NOMO-1 treated with dmso at 0.1 percent for 144 hours (cell line): ENCODE measurements around the gene POLR2J.
"Not testable (repeated sequence)": the region's sequence is repeated elsewhere in the genome, so short reads cannot be mapped to it uniquely, and the experiment has no call there.

ENCODE experiments used
- DNase-seq: peaks from one replicate; lab custom pipeline; 2025; ENCODE audit not compliant: unreplicated experiment; lab: John Stamatoyannopoulos, UW

The POLR2J gene

DNA sequence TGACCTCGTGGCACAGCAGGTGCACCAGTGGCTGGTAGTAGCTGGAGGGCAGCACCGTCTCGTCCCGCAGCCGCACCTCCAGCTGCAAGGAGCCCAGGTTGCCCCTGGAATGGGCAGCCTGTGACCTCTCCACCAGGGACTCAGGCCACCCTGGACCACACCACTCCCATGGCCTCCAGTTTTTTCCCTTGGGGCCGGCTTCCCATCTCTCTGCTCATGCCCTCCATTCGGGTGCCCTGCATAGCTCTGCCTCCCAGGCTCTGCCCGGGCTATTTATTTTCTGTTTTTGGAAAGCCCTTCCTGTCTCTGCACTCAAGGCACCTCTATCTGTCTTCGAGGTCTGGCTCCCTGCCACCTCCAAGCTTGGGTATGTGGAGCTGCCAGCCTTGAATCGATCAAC lies 18.1 kb upstream of the POLR2J start:
- not testable (repeated sequence) for DNase-seq

- not testable (repeated sequence) for DNase-seq
These were observed 15.9 kb upstream of the POLR2J start for GRCh38 chr7:102494473-102495149.

GRCh38 chr7:102494026-102494425 lies 15.3 kb upstream of the POLR2J start:
- not testable (repeated sequence) for DNase-seq

DNA sequence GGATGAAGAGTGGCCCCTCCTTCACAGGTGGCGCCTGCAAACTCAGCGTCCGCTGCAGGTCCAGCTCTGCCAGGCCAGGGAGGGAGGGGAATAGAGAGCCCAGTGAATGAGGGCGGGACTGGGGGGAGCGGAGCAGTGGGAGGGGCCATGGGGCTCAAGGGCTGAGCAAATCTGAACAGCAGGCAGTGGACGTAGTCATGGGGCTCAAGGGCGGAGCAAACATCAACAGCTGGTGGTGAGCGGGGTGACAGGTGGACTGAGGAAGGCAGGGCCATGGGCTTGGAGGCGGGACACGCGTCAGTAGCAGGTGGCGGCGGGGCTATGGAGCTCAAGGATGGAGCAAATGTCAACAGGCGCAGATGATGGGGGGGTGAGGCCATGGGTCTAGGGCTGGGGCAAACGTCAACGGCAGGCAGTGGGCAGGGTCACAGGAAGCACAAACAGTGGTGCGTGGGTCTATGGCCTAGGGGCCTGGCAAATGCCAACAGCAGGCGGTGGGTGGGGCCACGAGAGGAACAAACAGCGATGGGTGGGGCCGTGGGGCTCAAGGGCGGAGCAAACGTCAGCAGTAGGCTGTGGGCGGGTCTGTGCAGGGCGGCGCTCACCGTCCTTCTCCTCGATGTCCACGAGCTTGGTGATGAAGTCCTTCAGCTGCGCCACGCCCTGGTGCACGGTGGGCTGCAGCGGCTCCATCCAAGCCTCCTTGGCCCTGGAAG lies 14.7 kb upstream of the POLR2J start:
- not testable (repeated sequence) for DNase-seq

GRCh38 chr7:102490529-102491075 lies 11.9 kb upstream of the POLR2J start:
- not testable (repeated sequence) for DNase-seq

DNA sequence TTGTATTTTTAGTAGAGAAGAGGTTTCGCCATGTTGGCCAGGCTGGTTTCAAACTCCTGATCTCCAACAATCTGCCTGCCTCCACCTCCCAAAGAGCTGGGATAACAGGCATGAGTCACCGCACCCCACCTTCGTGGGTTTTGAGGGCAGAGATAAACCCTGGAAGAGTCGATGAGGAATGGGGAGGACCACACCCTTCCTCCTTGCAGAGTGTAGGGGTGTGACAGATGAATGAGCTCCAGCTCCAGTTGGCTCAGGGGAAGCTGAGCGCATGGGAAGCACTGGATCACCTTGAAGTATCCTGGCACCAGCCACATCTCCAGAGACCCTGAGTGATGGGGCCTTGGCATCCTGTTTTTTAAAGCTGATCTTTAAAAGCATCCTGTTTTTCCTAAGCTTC lies 5.6 kb upstream of the POLR2J start:
- DNase-seq = not testable (repeated sequence)

GRCh38 chr7:102481962-102482361 lies 3.2 kb upstream of the POLR2J start:
- not testable (repeated sequence) for DNase-seq

DNA sequence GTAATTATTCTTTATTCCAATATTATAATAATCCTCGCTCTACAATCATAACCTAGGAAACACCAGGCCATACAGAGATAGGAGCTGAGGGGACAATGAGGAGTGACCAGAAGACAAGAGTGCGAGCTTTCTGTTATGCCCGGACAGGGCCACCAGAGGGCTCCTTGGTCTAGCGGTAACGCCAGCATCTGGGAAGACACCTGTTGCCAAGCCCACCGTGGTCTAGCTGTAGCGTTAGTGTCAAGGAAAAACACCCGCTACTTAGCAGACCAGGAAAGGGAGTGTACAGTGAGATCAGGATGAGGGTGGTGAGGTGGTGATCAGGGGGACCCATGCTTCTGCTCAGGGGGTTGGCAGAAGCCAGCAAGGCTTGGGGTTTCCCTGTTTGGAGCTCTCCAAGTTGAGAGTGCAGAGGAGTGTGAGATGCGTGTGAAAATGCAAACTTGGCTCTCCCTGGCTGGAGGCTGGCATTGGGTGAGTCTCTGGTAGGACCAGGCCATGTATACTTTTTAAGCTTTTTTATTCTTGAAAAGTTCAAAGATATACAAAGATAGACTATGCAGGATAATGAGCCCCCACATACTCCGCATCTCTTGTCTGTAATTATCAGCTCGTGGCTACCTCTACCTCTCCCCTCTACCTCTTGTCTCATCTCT lies 1.4 kb upstream of the POLR2J start:
- not testable (repeated sequence) for DNase-seq

DNA sequence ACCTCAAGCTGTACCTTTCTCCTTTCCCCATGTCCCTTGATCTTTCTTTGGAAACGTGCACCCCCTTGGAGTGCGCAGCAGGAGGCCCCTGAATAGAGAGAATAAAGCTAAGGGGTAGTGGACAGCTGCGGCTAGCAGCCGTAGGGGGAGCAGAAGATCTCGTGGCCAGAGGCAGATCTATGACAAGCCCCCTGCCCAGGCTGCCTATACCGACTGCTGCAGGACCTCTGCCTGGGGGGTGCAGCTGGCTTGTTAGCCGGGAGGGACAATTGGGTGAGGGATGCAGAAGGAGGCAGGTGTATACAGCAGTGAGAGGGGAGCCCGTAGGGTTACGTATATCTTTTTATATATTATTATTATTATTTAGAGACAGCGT lies 475 bp upstream of the POLR2J start:
- DNase-seq = not testable (repeated sequence)

- DNase-seq = not testable (repeated sequence)
These were observed 3.8 kb downstream of the POLR2J start for GRCh38 chr7:102474736-102475435.

- DNase-seq = not testable (repeated sequence)
These were observed 4.6 kb downstream of the POLR2J start for GRCh38 chr7:102474116-102474515.

- DNase-seq = no peak
These were observed 5.3 kb downstream of the POLR2J start for GRCh38 chr7:102473271-102473991.

DNA sequence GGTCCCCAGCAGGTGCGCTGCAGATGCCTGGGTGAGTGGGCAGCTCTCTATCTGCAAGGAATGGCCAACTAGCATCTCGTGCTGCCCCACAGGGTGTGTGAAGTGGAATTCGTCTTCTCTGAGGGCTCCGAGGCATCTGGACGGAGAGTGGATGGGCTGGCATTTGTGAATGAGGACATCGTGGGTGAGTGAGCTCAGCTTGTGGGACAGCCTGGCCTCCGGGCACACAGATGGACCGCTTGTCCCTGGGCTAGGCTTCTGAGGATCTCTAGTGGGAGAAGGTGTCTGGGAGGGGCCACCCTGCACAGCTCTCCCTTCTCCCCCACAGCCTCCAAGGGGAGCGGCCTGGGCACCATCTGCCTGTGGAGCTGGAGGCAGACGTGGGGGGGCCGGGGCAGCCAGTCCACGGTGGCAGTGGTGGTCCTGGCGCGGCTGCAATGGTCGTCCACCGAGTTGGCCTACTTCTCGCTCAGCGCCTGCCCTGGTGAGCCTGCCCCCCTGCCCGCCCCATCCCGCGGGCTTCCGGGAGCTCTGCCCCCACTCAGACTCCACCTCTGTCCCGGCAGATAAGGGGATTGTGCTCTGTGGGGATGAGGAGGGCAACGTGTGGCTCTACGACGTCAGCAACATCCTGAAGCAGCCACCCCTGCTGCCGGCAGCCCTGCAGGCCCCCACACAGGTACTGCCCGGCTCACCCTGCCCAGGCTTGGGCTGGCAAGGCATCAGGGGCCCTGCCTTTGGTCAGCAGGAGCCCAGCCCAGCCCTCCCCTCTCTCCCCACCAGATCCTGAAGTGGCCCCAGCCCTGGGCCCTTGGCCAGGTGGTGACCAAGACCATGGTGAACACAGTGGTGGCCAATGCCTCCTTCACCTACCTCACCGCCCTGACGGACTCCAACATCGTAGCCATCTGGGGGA lies 6.3 kb downstream of the POLR2J start:
- no peak for DNase-seq

DNA sequence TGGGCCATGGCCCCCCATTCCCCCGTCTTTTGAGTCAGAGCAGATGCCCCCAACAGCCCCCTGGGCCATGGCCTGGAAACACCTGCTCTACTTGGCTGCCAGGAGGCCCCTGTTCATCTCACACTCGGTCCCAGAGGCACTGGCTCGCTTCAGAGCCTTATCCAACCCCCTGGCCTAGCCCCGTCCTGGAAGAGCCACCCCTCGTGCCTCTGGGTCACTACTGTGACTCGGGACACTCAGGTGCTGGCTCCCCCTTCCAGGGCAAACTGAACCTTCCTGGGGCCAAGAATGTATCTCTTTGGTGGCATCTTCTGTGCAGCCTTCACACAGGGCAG lies 7.0 kb downstream of the POLR2J start:
- DNase-seq = no peak

DNA sequence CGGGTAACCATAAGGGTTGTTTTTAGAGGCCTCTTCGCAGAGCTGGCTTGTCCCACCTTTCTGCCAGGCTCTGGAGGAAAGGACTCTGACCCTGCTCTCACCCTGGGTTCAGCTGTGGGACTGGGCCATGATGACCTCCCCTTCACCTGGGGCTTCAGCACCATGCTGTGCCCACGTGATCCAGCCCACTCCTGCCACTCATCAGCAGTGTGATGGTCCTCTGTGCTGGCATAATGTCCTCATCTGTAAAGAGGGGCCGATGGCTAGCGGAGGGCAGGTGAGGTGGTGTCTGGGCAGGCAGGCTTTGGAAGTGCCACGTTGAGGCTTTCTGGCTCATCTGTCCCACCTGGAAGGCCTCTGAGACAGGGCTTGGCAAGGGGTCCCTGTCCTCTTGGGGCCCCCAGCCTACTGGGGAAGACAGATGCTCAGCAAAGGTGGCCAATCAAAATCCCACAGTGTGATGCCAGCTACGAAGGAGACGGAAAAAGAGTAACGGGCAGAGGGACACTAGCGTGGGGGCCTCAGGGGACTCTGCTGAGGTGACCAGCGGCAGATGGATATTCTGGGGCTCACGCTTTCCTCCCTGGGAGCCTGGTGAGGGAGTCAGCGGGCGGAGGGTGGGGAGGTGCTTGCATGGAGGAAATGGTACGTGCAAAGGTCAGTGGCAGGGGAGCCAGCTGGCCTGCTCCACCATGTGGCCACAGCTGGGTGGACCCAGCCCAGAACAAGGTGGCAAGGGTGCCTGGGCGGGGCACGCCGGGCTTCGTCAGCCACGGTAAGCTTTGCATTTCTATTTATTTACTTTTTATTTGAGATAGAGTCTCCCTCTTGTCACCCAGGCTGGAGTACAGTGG lies 8.5 kb downstream of the POLR2J start:
- DNase-seq = no peak

DNA sequence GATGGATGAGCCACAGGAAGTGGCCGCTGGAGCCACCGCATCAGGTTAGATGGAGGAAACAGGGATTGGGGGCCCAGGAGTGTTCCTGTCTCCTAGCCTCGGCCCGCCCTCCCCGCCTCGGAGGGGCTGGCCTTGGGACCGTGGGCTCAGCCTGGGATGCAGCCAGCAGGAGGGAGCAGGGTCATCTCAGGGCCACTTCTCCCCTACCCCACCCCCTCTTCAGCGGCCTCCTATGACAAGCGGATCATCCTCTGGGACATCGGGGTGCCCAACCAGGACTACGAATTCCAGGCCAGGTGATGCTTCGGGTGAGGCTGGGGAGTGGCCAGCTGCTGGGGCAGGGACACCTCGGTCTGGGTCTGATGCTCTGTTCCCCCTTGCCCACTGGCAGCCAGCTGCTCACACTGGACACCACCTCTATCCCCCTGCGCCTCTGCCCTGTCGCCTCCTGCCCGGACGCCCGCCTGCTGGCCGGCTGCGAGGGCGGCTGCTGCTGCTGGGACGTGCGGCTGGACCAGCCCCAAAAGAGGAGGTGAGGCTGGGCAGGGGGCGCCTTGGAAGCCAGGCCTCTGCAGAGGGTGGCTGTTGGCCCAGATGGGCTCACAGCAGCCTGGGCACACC lies 9.3 kb downstream of the POLR2J start:
- DNase-seq = no peak

DNA sequence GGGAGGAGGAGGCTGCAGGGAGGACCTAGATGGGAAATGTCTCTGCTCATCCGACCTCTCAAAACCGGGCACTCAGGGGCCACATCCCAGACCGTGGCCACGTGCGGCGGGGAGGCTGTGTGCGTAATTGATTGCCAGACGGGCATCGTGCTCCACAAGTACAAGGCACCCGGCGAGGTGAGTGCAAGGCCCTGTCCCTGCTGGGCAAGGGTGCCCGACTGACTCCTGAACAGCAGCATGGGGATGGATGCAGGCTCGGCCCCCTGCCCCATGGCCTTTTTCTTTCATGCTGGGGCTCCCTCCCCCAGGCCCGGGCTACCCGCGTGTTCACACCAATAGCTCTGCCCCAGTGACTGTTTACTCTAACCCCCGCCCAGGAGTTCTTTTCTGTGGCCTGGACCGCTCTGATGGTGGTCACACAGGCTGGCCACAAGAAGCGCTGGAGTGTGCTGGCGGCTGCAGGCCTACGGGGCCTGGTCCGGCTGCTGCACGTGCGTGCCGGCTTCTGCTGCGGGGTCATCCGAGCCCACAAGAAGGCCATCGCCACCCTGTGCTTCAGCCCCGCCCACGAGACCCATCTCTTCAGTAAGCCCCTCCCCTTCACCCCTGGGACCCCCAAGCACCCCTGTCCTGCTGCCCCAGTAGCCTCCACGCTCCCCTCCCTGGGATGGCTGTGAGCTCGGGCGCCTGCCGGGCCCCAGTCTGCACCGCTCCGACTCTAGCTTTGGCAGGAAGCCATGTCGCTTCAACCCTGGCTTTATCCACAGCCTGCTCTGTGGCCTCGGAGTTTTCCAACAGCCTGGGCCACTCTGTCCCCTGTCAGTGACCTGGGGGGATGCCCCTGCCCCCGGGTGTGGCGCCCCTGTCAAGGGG lies 10.0 kb downstream of the POLR2J start:
- DNase-seq = no peak
